NCI-H748 treated with DMSO at 0.1 percent for 48 hours (cell line): ENCODE data around the gene DHRS3.
"Not testable (repeated sequence)": the region's sequence is repeated elsewhere in the genome, so short reads cannot be mapped to it uniquely, and the experiment has no call there.

ENCODE experiments used
- DNase-seq: peaks from one replicate; lab custom pipeline; 2025; lab: John Stamatoyannopoulos, UW

Gene DHRS3

DNA sequence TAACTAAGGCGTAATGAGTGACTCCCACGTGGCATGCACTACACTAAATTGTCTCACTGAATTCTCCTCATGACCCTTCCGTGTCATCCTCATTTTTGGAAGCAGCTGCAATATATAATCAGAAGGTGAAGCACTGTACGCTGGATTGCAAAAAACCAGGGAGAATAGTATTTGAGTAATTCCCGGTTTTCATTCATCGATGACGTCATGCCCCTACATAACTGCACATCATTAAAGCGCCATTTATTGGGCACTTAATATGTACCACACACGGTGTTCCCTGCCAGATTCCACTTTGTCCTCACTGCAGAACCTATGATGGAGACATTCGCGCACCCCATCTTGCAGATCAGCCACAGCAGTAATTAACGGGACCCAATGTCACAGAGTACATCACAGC, 41.0 kb downstream of the DHRS3 start:
- DNase-seq = no peak

DNA sequence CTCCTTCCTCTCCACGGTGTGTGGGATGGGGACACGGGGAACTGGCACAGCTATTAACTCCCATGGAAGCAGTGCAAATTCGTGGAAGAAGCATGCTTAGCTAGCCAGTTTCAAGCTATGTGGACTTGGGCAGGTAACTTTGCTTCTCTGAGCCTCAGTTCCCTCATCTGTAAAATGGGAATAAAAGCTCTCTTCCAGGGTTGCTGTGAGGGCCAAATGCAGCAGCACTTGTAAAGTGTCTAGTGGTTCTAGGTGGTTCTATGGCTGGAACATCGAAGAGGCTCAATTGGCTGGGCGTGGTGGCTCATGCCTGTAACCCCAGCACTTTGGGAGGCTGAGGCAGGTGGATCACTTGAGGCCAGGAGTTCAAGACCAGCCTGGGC, 43.3 kb downstream of the DHRS3 start:
- no peak for DNase-seq

DNA sequence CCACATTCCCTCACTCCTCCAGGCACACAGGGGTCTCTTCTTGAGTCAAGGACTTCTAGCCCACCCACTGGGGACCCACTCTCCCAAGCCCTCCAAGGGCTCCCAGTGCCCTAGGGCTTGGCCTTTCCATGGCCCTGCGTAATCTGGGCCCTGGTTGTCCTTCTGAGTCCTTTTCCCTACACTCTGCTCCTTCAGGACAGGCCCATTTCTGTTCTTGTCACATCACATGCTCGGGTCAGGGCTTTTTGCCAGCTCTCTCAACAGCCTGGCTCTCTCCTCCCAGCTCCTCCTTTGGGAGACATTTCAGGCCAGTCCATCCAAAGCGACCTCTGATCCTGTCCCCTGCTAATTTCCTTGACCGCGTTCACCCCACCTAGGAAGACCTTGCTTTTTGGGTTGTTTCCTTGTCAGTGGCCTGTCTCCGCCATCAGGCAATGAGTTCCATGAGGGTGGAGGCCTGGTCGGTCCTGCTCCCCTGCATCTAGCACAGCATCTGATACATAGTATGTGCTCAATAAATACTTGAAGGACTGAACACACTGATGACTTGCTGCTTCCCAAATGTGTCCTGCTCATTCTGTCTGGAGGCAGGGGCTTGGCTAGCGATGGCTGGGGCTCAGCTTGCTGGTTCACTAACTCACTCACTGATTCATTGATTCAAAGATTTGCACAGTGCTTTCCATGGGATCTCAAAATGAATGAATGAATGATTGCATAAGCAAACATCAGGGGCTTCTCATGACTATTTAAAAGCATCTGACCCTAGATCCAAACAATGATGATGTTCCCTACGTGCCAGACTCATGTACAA, 44.8 kb downstream of the DHRS3 start:
- DNase-seq = no peak

DNA sequence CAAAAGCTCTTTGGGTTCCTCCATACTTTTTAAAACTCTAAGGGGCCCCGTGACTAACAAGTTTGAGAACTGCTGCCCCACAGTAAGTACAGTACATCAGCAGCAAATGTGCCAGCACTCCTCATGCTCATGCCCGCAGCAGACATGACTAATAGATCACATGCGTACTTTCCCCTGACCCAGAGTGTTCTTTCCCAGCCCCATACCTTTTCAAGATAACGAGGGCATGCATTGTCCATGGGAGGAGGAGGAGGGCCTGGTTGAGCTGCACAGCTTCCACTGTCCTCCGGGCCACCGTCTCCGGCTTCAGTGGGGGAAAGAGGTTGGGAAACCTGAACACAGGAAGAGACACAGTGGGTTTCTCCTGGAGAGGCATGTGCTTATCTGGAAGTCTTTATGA, 45.5 kb downstream of the DHRS3 start:
- DNase-seq = no peak

DNA sequence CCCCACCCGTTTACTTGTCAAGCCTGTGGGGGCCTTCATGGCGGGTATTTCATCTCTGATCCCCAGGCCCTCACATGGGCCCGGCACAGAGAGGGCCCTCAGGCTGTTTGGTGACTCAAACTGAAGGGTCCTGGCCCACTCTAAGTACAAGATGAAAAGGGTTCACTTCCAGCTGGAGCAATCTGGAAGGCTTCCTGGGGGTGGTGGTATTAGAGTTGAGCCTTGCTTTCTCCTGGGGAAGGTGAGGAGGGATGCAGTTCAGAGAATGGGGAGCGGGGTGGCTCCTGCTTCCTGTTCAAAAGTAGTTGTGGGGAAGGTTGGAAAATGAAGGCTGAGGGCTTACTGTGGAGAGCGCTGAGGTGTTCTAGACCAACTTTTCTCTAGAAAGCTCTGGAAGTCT, 47.7 kb downstream of the DHRS3 start:
- DNase-seq = no peak

DNA sequence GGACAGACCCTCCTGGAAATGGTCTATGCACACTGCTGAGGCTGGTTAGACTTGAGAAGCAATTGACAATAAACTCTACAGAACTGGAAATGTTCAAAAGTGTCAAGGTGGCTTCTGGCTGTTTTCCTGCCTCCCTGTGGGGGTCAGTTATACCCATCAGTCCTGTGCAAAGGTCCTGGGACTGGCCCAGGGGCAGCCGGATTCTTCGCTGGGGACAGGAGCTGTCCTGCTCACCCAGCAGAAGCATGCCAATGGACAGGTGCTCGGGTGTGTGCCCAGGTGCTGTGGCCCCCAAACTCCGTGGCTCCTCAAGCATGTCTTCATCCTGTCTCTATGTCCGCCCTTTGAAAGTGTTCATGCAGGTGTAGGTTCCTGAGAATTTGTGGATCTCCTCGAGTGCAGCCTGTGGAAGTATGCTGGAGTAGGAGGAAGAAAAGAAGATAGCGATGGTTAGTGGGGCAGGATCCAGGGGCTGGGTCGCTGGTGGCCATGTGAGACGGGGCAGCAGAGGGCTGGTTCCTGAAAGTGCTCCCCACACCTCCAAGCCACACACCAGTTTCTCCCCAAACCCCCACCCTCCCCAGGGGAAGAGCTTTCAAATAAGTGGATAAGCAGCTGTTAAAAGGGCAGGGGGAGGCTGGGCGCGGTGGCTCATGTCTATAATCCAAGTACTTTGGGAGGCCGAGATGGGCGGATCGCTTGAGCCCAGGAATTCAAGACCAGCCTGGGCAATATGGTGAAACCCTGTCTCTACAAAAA, 49.8 kb downstream of the DHRS3 start:
- DNase-seq = no peak

DNA sequence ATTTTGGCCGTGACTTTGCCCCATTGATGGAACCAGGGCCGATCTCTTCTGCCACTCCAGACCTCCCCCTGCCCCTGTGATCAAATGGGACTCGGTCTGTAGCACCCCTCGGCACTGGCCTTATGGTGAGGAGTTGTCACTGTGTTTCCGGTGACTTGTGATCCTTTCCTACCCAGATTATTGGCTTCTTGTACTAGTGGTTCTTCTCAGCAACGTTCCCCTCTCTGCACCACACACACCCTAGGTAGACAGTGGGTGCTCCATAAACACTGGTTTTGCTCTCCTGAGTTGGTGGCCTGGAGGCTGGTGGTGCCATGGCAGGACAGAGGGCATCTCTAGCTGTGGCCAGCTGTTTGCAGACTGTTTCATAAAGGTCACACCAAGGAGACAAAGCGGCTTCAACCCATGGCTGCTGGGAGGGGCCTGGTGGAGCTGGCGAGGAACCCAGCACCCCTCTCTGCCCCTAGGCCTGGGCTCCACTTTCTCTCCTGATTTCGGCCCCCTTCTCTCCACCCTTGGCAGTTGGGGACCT, 50.7 kb downstream of the DHRS3 start:
- no peak for DNase-seq

DNA sequence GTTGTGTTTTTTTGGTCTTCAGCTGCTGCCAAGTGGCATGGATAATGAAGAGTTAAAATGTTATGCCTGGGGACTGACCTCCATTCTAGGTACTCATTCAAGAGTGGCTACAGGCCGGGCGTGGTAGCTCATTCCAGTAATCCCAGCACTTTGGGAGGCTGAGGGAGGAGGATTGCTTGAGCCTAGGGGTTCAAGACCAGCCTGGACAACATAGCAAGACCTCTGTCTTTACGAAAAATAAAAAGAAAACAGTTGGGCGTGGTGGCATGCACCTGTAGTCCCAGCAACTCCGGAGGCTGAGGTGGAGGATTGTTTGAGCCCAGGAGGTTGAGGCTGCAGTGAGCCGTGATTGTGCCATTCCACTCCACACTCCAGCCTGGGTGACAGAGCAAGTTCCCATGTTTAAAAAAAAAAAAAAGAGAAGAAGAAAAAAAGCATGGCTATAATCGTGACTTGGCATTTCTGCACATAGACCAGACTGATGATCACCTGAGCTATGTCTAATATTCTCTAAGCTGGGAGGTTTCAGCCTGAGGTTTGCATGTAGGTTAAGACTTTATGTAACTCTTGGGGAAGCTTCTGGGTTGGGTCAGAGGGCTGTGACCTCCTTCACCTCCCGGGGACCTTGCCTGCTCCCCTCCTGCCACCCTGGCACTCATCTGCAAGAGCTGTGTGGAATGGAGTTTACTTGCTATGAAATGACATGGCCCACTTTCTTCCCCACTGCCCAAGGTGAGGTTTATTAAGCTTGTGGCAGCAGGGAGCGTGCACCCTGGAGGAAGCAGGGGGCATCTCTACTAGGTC, 51.3 kb downstream of the DHRS3 start:
- DNase-seq = no peak

DNA sequence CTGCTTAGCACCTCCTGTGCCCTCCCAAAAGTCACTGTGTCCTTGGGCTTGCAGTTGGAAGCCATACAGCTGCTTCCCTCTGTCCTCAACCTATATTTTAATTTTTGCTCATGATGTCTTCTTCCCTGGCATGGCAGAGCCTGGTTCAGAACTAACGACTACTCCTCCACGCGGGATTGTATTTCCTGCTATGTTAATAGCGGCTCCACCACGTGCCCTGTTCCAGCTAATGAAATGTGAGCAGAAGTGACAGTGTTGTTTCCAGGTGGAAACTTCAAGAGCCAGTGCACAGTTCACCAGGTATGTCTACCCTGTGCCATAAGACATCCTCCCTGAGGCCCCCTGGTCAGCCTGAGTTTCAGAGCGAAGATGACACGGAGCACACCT, 52.1 kb downstream of the DHRS3 start:
- no peak for DNase-seq

DNA sequence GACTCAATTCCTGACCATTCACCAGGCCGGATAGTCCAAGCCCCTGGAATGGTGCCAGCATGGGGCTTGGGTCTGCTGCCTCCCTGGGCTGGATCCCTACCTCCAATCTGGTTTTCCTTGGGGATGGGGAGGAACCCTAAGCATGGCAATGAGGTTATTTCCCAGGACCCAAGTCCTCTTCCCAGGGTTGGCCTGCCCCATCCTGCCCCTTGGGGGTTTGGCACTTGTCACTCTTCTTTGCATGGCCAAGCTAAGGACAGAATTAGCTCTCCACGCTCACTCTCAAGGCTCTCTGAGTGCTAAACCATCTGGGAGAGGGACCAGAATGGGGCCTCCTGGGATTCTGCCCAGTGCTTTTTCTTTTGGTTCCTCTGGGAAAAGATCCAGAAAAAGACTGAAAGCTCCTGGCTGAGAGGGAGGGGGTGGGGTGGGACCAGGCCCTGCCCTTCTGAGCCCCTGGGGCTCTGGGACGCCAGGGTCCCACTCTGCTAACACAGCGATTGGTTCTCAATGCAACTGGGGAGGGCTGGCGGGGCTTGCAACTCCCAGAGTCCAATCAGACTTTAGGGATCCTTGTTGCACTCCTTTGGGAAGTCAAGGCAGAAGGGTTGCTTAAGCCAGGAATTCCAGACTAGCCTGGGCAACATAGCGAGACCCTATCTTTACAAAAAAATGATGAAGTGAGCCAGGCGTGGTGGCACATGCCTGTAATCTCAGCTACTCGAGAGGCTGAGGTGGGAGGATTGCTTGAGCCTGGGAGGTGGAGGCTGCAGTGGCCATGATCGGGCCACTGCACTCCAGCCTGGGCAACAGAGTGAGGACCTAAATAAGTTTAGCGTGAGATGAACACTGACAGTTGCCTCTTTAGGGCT, 52.7 kb downstream of the DHRS3 start:
- no peak for DNase-seq

DNA sequence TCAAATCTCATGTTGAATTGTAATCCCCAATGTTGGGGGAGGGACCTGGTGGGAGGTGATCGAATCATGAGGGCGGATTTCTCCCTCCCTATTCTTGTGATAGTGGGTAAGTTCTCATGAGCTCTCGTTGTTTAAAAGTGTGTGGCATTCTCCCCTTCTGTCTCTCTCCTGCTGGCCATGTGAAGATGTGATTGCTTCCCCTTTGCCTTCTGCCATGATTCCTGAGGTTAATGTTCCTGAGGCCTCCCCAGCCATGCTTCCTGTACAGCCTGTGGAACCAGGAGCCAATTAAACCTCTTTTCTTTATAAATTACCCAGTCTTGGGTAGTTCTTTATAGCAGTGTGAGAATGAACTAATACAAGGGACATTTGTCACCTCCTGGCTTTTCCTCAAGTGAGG, 53.8 kb downstream of the DHRS3 start:
- not testable (repeated sequence) for DNase-seq

DNA sequence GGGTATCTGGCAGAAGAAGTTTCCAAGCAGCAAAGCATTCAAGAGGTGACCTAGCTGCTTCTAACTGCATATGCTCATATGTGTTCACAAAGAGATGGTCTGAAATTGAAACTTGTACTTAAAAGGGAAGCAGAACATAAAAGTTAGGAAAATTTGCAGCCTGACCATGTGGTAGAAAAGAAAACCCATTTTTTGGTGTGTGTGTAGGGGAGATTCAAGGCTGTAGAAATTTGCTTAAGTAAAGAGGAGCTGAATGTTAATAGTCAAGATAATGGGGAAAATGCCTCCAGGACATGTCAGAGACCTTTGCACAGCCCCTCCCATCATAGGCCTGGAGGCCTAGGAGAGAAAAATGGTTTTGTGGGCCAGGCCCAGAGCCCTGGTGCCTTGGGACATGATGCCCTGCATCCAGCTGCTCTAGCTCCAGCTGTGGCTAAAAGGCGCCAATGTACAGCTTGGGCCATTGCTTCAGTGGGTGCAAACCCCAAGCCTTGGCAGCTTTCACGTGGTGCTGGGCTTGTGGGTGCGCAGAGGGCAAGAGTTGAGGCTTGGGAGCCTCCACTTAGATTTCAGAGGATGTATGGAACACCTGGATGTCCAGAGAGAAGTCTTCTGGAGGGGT, 54.9 kb downstream of the DHRS3 start:
- DNase-seq = no peak

DNA sequence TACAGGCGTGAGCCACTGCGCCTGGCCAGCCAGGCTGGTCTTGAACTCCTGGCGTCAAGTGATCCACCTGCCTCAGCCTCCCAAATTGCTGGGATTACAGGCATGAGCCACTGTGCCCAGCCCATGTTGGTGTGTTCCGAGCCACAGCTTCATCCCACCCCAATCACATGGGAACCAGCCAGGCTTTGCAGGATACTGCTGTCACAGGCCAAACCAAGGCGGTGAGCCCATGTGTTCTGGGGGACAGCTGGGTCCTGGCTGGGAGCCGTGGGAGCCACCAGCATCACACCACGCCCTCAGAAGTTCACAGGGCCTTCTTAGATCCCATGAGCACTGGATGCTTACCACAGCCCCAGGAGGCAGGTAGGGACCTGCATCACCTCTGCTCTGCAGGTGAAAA, 56.9 kb downstream of the DHRS3 start:
- no peak for DNase-seq

DNA sequence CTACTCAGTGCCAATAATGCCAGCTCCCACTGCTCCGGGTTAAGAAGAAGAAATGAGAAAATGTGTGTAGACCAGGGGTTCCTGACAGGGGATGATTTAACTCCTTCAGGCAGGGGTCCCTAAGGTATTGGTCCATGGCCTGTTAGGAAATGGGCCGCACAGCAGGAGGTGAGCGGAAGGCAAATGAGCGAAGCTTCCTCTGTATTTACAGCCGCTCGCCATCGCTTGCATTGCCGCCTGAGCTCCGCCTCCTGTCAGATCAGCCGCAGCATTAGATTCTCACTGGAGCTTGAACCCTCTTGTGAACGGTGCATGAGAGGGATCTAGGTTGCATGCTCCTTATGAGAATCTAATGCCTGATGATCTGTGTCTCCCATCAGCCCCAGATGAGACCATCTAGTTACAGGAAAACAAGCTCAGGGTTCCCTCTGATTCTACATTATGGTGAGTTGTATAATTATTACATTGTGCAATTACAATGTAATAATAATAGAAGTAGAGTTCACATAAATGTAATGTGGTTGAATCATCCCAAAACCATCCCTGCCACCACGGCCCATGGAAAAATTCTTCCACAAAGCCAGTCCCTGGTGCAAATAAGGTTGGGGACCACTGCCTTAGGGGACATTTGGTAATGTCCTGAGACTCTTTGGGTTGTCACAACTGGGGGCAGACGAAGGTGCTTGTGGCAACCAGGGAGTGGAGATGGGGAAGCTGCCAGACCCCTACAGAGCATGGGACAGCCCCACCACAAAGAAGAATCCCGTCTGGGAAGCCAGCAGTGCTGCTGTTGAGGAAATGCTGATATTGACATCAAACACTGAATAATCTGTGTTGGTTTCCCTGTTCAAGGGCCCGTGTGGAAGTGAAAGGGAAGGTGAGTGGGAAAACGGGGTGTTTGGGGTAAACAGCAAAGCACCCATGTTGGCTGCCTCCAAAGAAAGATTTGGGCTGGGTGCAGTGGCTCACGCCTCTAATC, 60.8 kb downstream of the DHRS3 start:
- no peak for DNase-seq

DNA sequence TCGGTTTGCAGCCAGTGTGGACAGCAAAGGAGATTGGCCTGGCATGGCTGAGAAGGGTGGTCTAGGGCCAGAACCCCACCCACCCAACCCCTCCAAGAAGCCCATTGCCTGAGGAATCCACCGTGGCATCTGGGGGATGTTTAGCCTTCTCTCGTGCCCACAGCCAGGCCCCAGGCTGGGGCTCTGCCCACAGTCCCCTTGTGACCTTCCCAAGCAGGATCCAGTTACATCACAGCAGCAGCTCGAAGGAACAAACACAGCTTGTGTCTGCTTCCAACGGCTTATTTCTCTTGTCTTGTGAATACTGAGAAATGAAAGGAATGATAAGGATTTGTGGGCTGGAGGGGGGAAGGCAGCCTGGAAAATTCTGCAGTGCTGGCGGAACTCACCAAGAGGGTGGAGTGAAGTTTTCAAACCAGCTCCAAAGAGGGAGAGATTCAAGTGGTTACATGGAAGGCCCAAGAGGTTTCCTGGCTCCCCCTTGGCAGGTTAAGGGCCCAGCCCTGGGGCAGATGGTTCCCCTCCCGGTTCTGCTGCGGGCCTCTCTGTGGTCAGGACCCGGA, 61.6 kb downstream of the DHRS3 start:
- no peak for DNase-seq

DNA sequence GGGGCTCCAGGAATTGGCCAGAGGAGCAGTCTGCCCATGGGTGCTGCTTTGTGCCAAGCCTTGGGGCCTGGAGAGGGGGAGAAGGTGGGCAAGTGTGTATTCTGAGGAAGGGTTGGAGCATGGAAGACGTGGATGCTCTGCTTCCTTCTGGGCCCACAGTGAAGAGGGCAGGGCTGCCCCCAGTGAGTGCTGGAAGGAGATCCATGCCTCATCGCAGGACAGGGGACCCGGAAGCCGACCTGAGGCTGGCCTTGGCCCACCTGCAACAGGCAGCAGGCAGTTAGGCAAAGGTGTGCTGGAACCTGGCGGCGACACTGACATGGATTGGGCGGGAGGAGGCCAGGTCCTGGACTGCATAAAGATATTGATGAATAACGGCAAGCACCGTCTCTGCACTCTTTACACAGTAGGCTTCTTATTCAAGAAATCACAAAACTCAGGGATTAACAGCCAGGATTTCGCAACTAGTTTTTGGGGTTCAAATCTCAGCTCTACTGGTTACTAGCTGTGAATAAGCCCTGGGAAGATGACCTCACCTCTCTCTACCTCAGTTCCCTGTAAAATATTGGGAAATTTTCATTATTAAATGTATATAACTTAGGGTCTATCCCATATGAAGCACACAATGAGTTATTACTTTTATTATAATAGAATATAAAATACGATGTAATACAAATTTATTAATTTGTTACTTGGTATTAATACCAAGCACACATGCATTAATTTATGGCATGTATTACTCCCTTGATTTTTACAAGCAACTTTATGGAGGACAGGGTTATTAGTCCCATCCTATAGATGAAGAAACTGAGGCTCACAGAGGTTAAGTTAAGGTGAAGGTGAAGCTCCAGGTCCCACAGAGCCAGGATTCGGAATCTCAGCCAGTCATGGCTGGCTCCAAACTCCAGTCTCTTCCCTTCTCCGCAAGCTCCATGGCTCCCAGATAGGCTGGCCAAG, 62.3 kb downstream of the DHRS3 start:
- no peak for DNase-seq

DNA sequence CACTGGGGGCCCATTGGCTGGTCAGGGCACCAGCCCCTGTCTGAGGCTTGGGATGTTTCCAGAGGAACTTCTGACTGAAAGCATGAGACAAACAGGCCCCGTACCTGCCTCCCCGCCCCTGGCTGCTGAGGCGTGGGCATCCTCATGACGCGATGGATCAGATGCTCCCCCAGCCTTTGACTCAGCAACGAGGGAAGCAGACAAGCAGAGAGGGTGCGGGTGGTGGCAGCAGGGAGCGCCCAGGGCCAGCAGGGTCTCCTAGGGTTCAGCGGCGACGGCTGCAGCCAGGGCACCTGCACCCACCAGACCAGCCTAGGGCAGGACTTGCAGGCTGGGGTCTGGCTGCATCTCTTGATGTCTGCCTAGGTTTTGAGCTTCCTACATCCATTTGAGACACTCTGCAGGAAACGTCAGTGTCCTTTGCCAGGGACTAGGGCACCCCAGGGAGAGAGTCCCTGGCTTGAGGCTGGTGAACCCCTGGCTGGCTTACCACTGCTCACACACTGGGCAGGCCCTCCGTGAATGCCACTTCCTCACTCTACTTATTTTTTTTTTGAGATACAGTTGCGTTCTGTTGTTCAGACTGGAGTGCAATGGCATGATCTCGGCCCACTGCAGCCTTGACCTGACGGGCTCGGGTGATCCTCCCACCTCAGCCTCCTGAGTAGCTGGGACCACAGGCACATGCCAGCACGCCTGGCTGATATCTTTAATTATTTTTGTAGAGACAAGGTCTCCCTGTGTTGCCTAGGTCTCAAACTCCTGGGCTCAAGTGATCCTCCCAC, 63.3 kb downstream of the DHRS3 start:
- DNase-seq = no peak

DNA sequence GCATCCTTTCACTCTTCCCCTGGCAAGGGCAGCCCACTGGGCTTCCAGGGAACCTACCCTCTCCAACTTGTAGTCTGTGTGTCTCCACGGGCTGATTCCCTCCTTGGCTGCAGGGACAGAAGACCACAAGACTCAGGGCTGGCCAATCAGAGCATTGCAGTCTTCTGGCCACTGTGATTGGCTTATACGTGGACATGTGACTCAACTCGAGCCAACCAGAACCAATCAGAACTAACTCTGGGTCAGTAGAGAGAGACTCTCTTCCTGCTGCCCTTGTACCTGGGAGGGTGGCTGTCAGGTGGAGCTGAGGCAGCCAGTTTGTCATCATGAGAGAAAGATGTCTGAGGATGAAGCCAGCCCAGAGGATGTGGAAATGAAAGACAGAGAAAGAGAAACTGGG, 64.0 kb downstream of the DHRS3 start:
- no peak for DNase-seq
